SK-N-SH (cell line): Measurements from ENCODE around the gene THADA. TPM values are rescaled to one million over a fixed set of nuclear protein-coding genes. Genes with fewer than 3 reads are reported as not detected.

Experiments used
- CTCF ChIA-PET: fragments of 300-600, 350-600 bp; formaldehyde crosslinking; extraction: SDS; loops from one replicate; lab custom pipeline; 2021; lab: Yijun Ruan, JAX
- POLR2A ChIA-PET: fragments of 350-600 bp; sonication (Branson Sonifier 250); formaldehyde crosslinking; extraction: SDS; loops from one replicate; lab custom pipeline; 2020; ENCODE audit warnings: antibody characterized with exemption, inconsistent platforms; lab: Yijun Ruan, JAX
- DNase-seq: peaks from one replicate; pipeline ENCODE4 v3.0.0; 2012
- H2AFZ ChIP-seq: fragments of 200-600 bp; sonication (generic); 2 replicates; pipeline ENCODE4 v1.8.1; 2016; ENCODE audit warnings: antibody characterized with exemption, mild to moderate bottlenecking, low read depth
- H3F3A ChIP-seq: fragments of 200-600 bp; sonication (generic); replicated peaks from 2 replicates; pipeline ENCODE3; 2016; ENCODE audit warnings: antibody characterized with exemption, mild to moderate bottlenecking; ENCODE audit not compliant: insufficient read depth
- H3K27ac ChIP-seq, 2 experiments: fragments of 200-500 bp in 1 of 2; fragments of 200-600 bp in 1 of 2; sonication (Bioruptor generic) in 1 of 2; sonication (generic), shearing (Covaris generic) in 1 of 2; 2 replicates each; pipeline versions ENCODE4 v1.5.1 to v1.6.1; 2014 to 2016; ENCODE audit warnings: low read depth in 2 of 2, inconsistent platforms in 1 of 2, low read length in 1 of 2, mild to moderate bottlenecking in 1 of 2, mixed read lengths in 1 of 2
- H3K27me3 ChIP-seq: fragments of 200-600 bp; sonication (generic), shearing (Covaris generic); 2 replicates; pipeline ENCODE4 v1.6.1; 2016; ENCODE audit warnings: mixed run types; ENCODE audit not compliant: insufficient read depth
- H3K36me3 ChIP-seq, 2 experiments: fragments of 200-500 bp in 1 of 2; fragments of 200-600 bp in 1 of 2; sonication (Bioruptor generic) in 1 of 2; sonication (generic) in 1 of 2; replicated peaks in 1 of 2; 2 replicates each; pipeline versions ENCODE3 to v1.5.1; 2014 to 2016; ENCODE audit warnings: low read length in 1 of 2, mild to moderate bottlenecking in 1 of 2; ENCODE audit not compliant: insufficient read depth in 2 of 2, control insufficient read depth in 1 of 2
- H3K4me1 ChIP-seq, 2 experiments: fragments of 200-500 bp in 1 of 2; fragments of 200-600 bp in 1 of 2; sonication (Bioruptor generic) in 1 of 2; sonication (generic), shearing (Covaris generic) in 1 of 2; 2 replicates each; pipeline versions ENCODE4 v1.5.1 to v1.6.1; 2014 to 2016; ENCODE audit warnings: low read depth in 1 of 2, low read length in 1 of 2, mixed run types in 1 of 2; ENCODE audit not compliant: insufficient read depth in 2 of 2, control insufficient read depth in 1 of 2
- H3K4me2 ChIP-seq: fragments of 200-600 bp; sonication (generic), shearing (Covaris generic); 2 replicates; pipeline ENCODE4 v1.6.1; 2017; ENCODE audit warnings: mixed run types
- H3K4me3 ChIP-seq, 2 experiments: fragments of 200-500 bp in 1 of 2; fragments of 200-600 bp in 1 of 2; sonication (Bioruptor generic) in 1 of 2; sonication (generic), shearing (Covaris generic) in 1 of 2; 2 replicates each; pipeline versions ENCODE4 v1.5.1 to v1.8.1; 2014 to 2016; ENCODE audit warnings: low read depth in 2 of 2, inconsistent platforms in 1 of 2, low read length in 1 of 2, mild to moderate bottlenecking in 1 of 2, mixed read lengths in 1 of 2, moderate library complexity in 1 of 2
- H3K79me2 ChIP-seq: fragments of 200-600 bp; sonication (generic); 2 replicates; pipeline ENCODE4 v1.8.1; 2017; ENCODE audit warnings: mild to moderate bottlenecking; ENCODE audit not compliant: insufficient read depth
- H3K9ac ChIP-seq: fragments of 200-600 bp; sonication (generic); 2 replicates; pipeline ENCODE4 v1.6.1; 2017; ENCODE audit warnings: mixed run types
- H3K9me2 ChIP-seq: fragments of 200-600 bp; sonication (generic); 2 replicates; pipeline ENCODE4 v1.6.1; 2017; ENCODE audit warnings: mixed run types
- H3K9me3 ChIP-seq: fragments of 200-600 bp; sonication (generic); 2 replicates; pipeline ENCODE4 v1.6.1; 2017; ENCODE audit warnings: mixed run types, mild to moderate bottlenecking, moderate library complexity
- H4K20me1 ChIP-seq: fragments of 200-600 bp; sonication (generic); 2 replicates; pipeline ENCODE4 v1.6.1; 2017; ENCODE audit warnings: mild to moderate bottlenecking, mixed run types; ENCODE audit not compliant: insufficient read depth
- EP300 ChIP-seq, 2 experiments: IDR thresholded peaks; 2 replicates each; pipeline versions ENCODE4 v1.4.0 to v1.6.1; 2012; ENCODE audit warnings: borderline replicate concordance in 1 of 2, low read depth in 1 of 2, low read length in 1 of 2
- EZH2phosphoT487 ChIP-seq: fragments of 200-600 bp; sonication (generic); IDR thresholded peaks from 2 replicates; pipeline ENCODE4 v1.6.1; 2017; ENCODE audit warnings: low read depth, mixed run types, mild to moderate bottlenecking, antibody characterized with exemption, moderate library complexity, borderline replicate concordance
- FOXJ3 ChIP-seq: sonication (generic); formaldehyde crosslinking; IDR thresholded peaks from 2 replicates; pipeline ENCODE4 v1.5.1; 2020; ENCODE audit warnings: mild to moderate bottlenecking, missing genetic modification reagents
- GABPA ChIP-seq: IDR thresholded peaks from 2 replicates; pipeline ENCODE4 v1.4.0; 2012; ENCODE audit warnings: low read depth, mild to moderate bottlenecking
- MEF2A ChIP-seq: IDR thresholded peaks from 2 replicates; pipeline ENCODE4 v1.4.0; 2012; ENCODE audit warnings: low read depth, borderline replicate concordance
- MXI1 ChIP-seq: IDR thresholded peaks from 2 replicates; pipeline ENCODE4 v1.6.1; 2012; ENCODE audit warnings: mild to moderate bottlenecking, low read depth, low read length, improper control_type of control experiment
- NFIC ChIP-seq: IDR thresholded peaks from 2 replicates; pipeline ENCODE4 v1.4.0; 2012; ENCODE audit warnings: borderline replicate concordance
- NRF1 ChIP-seq: IDR thresholded peaks from 2 replicates; pipeline ENCODE4 v1.6.1; 2012; ENCODE audit warnings: low read depth, mild to moderate bottlenecking, low read length
- POLR2AphosphoS5 ChIP-seq: IDR thresholded peaks from 2 replicates; pipeline ENCODE4 v1.6.1; 2012; ENCODE audit warnings: low read depth, low read length
- RAD21 ChIP-seq: IDR thresholded peaks from 2 replicates; pipeline ENCODE4 v1.6.1; 2012; ENCODE audit warnings: mild to moderate bottlenecking, low read length
- SIN3A ChIP-seq: IDR thresholded peaks from 2 replicates; pipeline ENCODE4 v1.6.1; 2012; ENCODE audit warnings: low read depth, mild to moderate bottlenecking, low read length, moderate library complexity, borderline replicate concordance
- SMC3 ChIP-seq: IDR thresholded peaks from 2 replicates; pipeline ENCODE4 v1.6.1; 2012; ENCODE audit warnings: low read depth, low read length, improper control_type of control experiment
- TAF1 ChIP-seq: IDR thresholded peaks from 2 replicates; pipeline ENCODE4 v1.6.1; 2012; ENCODE audit warnings: low read depth, mild to moderate bottlenecking, low read length, moderate library complexity, borderline replicate concordance
- TEAD4 ChIP-seq: IDR thresholded peaks from 2 replicates; pipeline ENCODE4 v1.4.0; 2012; ENCODE audit warnings: mild to moderate bottlenecking, borderline replicate concordance; ENCODE audit not compliant: insufficient read depth
- WGBS: methylation state at CpG from one replicate; pipeline ENCODE4 v1.1.6; 2017; ENCODE audit warnings: low lambda C conversion rate; 5-methylcytosine and 5-hydroxymethylcytosine counted together
- polyA plus RNA-seq, 3 experiments: library from polyadenylated mRNA; depleted of rRNA; stranded (reverse); fragments of >200 nt; gene quantifications; 2 replicates each; pipeline ENCODE4 v1.2.3, GENCODE V29; 2012
- TF ChIP-seq, protein P1 (sequence below): fragments of 150-350 bp; IDR thresholded peaks from 2 replicates; pipeline ENCODE4 v1.6.1; 2016; ENCODE audit warnings: mild to moderate bottlenecking, low read depth, low read length
- TF ChIP-seq, protein P2 (sequence below): IDR thresholded peaks from 2 replicates; pipeline ENCODE4 v1.4.0; 2012; ENCODE audit warnings: low read depth, borderline replicate concordance
- TF ChIP-seq, protein P3 (sequence below): IDR thresholded peaks from 2 replicates; pipeline ENCODE4 v1.6.1; 2012; ENCODE audit warnings: mild to moderate bottlenecking, low read depth, low read length, moderate library complexity
- TF ChIP-seq, protein P4 (sequence below): IDR thresholded peaks from 2 replicates; pipeline ENCODE4 v1.4.0; 2012; ENCODE audit warnings: low read depth

THADA gene
- polyA plus RNA-seq, 1 of the 3 experiments (the other 2 are of a cell fraction): 25.6 TPM

DNA sequence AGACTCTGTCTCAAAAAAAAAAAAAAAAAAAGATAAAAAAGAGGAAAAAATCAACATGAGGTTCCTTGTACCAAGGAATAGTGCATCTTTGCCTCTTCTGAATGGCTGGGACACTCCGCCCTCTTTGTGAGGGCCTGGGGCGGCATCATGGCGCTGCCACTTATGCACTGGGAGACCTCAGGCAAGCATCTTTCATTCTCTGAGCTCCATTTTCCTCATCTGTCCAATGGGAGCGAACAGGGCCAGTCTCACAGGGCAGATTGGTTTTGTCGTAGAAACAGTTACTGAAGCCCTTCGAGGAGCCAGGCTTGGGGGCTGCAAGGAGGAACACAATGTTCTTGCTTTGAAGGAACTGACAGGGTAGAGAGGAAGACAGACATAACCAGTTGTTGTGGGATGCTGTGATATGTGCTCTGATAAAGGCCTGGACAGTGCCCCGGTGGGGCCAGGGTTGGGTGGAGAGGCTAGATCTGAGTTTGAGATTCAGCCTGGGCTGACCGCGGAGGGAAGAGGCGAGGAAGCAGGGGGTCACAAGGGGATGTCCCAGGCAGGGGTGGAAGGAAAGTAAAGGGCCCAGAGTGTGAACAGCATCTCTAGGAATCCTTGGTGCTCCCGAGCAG is 383.5 kb downstream of the THADA start:
- Histone ChIP-seq H3K9me3 (no peaks in the 10 kb centered on the region), H3K27ac (no peak overlapping the region), H3K4me3 (no peak overlapping the region), H4K20me1 (no peaks in the 10 kb centered on the region), H3K9me2 (no peaks in the 10 kb centered on the region), H3K4me2 (no peak overlapping the region), H3K79me2 (no peaks in the 10 kb centered on the region), H3K4me1 (no peaks in the 10 kb centered on the region), H2AFZ (no peak overlapping the region), H3F3A (no peaks in the 10 kb centered on the region), H3K36me3 (no peaks in the 10 kb centered on the region), H3K27me3 (no peaks in the 10 kb centered on the region), H3K9ac (no peak overlapping the region)
- no peak for TF ChIP-seq SIN3A
- no peak for TF ChIP-seq POLR2AphosphoS5
- TF ChIP-seq EZH2phosphoT487: no peak
- no peak for TF ChIP-seq SMC3
- no peak for TF ChIP-seq MEF2A
- no peak for TF ChIP-seq RAD21
- TF ChIP-seq, protein P1, sequence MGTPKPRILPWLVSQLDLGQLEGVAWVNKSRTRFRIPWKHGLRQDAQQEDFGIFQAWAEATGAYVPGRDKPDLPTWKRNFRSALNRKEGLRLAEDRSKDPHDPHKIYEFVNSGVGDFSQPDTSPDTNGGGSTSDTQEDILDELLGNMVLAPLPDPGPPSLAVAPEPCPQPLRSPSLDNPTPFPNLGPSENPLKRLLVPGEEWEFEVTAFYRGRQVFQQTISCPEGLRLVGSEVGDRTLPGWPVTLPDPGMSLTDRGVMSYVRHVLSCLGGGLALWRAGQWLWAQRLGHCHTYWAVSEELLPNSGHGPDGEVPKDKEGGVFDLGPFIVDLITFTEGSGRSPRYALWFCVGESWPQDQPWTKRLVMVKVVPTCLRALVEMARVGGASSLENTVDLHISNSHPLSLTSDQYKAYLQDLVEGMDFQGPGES: no peak
- TF ChIP-seq TEAD4: no peak
- no peak for TF ChIP-seq NRF1
- TF ChIP-seq MXI1: no peak
- TF ChIP-seq, protein P2, sequence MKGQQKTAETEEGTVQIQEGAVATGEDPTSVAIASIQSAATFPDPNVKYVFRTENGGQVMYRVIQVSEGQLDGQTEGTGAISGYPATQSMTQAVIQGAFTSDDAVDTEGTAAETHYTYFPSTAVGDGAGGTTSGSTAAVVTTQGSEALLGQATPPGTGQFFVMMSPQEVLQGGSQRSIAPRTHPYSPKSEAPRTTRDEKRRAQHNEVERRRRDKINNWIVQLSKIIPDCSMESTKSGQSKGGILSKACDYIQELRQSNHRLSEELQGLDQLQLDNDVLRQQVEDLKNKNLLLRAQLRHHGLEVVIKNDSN: no peak
- TF ChIP-seq FOXJ3 (CRISPR knock-in tag): no peak
- no peak for TF ChIP-seq EP300 (IDR thresholded peaks at IDR 0.05; ENCODE audit: borderline replicate concordance in 1 of 2, low read depth in 1 of 2, low read length in 1 of 2)
- no peak for TF ChIP-seq GABPA
- TF ChIP-seq, protein P3, sequence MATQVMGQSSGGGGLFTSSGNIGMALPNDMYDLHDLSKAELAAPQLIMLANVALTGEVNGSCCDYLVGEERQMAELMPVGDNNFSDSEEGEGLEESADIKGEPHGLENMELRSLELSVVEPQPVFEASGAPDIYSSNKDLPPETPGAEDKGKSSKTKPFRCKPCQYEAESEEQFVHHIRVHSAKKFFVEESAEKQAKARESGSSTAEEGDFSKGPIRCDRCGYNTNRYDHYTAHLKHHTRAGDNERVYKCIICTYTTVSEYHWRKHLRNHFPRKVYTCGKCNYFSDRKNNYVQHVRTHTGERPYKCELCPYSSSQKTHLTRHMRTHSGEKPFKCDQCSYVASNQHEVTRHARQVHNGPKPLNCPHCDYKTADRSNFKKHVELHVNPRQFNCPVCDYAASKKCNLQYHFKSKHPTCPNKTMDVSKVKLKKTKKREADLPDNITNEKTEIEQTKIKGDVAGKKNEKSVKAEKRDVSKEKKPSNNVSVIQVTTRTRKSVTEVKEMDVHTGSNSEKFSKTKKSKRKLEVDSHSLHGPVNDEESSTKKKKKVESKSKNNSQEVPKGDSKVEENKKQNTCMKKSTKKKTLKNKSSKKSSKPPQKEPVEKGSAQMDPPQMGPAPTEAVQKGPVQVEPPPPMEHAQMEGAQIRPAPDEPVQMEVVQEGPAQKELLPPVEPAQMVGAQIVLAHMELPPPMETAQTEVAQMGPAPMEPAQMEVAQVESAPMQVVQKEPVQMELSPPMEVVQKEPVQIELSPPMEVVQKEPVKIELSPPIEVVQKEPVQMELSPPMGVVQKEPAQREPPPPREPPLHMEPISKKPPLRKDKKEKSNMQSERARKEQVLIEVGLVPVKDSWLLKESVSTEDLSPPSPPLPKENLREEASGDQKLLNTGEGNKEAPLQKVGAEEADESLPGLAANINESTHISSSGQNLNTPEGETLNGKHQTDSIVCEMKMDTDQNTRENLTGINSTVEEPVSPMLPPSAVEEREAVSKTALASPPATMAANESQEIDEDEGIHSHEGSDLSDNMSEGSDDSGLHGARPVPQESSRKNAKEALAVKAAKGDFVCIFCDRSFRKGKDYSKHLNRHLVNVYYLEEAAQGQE: no peak
- TF ChIP-seq TAF1: no peak
- TF ChIP-seq, protein P4, sequence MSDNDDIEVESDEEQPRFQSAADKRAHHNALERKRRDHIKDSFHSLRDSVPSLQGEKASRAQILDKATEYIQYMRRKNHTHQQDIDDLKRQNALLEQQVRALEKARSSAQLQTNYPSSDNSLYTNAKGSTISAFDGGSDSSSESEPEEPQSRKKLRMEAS: no peak
- no peak for TF ChIP-seq NFIC
- ChIA-PET CTCF (interaction anchor here (0.6 to 1.8 kb wide), 4 partner anchors 12 to 265 kb away, joined by 3 to 4 read pairs (median 3); no protein-coding TSS in a partner anchor), POLR2A (no interaction called here)
- no peak for DNase-seq
- WGBS: 94% methylated on average over 11 of the region's 11 CpGs
